GM15510 (cell line): Measurements from ENCODE around the gene STXBP6.

Source experiments
- POLR2A ChIP-seq: IDR thresholded peaks from 3 replicates; pipeline ENCODE4 v1.6.1; 2011; ENCODE audit warnings: borderline replicate concordance; ENCODE audit not compliant: insufficient read length; ENCODE audit errors: extremely low read depth

Gene STXBP6

DNA sequence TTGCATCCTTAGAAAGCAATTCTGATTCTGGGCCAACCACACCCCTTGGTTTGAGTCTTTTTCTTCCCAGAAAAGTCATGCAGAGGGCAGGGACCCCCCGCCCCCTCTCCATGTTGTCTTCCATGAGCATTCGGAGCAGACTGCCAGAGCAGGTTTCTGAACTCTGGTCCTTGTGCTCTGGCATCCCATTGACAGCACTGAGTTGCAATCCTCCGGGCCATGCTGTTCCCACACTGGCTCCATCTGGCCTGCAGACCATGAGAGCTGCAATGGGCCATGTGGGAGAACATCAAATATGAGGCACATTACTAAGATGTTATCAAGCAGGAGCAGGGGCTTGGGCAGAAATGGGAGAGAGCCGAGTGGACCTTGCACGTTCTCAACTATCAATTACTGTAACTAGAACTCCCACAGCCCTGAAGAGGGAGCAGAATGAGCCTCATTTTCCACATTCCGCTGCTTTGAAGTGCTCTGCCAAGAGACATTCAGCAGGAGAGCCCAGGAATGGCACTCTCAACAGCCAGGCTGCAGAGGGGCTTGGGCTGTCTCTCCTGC lies 157.4 kb downstream of the STXBP6 start:
- TF ChIP-seq POLR2A: no peak

DNA sequence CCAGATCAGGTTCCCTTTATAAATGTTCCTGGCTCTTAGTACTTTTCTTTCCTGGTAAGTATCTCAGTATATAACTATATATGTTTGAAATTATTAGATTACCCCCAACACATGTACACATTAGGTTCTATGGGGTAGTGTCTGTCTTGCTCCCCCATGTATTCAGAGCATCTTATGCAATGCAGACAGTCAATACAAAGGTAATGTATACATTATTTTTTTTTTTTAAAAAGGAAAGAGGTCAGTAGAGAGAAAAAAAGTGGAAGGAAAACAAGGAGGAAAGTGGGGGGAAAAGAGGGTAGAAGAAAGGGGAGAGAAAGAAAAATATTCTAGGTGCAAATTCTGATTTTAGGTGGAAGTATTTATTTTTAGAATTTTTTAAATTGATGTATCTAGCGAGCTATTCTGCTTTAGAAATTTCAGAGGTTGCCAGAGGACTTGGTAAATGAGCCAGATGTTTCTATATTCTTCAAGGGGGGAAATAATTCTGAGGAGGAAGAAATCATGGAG lies 157.9 kb downstream of the STXBP6 start:
- no peak for TF ChIP-seq POLR2A

DNA sequence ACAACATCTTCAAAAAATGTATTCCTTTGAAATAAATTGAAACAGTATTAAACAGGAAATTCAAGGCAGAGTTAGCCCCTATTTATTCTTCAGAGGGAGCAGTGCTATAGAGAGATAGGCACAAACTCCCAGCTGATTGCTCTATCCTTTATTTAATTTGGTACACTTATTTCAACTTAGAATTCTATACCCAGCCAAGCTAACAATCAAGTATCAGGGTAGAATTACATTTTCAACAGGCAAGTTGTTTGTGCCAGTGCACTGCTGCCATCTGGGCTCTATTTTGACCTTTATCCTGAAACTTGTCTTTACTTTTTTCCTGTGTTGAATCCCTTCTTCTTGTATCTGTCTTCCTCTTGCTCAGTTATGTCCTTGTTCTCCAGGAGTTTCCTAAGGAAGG lies 159.2 kb downstream of the STXBP6 start:
- TF ChIP-seq POLR2A: no peak

DNA sequence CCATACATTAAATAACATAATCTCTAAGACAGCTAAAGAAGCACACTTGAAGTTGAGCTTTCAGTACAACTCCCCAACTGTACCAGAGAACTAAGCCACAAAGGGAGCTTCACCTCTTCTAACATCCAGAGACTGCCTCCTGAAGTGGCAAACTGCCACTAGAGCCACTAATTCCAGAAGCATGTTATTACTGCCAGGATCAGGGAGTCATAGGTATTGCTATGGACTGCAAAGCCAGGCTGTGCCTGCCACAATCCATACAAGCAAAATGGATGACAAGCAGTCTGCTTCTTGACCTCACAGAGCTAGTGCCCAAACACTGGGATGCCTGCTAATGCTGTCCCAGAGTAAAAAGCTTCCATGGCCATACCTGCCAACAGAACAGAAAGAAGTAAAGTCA lies 160.1 kb downstream of the STXBP6 start:
- TF ChIP-seq POLR2A: no peak

DNA sequence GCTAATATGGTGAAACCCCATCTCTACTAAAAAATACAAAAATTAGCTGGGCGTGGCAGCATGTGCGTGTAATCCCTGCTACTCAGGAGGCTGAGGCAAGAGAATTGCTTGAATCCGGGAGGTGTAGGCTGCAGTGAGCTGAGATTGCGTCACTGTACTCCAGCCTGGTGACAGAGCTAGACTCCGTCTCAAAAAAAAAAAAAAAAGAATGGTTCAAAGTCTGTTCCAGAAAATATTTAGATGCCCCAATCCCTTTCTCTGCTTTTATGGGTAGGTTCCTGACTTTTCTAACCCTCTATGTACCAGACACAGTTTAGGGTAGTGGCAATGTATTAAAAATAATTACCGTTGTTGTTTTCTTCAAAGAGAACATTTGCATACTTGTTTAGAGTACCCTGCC lies 161.4 kb downstream of the STXBP6 start:
- no peak for TF ChIP-seq POLR2A

DNA sequence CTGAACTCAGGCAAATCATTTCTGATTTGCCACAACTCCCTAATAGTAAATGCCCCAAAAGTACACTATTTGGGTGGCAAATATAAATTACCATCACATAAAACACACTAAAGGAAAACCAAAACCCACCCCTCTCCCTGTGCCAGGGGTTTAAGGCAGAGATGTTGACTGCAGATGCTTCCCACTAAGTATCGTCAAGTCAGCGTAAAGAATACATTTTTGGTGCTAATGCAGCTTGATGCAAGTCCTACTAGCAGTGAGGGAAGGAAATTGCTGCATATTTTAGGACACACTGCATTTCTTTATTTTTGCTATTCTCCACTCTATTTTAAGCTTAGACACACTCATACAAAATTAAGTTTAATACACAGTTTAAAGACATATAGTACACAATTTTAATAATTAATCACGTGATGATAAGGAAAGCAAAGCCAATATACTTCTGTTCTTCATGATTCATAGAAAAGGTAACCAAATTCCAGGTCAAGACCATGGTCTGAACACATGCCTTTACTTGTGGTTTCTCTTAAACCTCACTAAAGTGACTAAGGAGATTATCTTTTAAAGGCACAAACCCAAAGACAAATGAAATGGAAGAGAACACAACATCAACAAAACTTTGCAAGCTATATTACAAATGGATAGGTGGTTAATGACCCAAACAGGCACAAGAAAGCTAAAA lies 162.2 kb downstream of the STXBP6 start:
- no peak for TF ChIP-seq POLR2A

DNA sequence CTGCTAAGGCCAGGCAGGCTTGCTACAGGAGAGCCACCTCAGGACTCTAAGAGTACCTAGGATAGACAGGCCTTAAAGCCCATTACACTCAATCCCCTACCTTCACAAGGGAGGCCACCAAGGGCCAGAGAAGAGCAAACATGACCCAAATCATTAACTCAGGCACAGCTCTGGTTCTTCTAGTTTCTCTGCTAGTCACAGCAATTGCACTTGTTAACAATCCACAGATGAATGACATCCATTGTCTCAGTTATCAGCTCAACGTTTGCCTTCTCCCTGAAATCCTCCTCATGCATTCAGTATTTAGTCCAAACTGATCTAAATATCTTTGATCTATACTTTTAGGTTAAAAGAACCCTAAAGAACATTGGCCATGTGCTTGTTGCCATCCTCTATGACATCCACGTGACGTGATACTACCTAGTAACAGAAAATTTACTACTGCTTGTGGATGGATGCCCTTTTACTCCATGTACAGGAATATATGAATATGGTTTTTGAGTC lies 164.5 kb downstream of the STXBP6 start:
- TF ChIP-seq POLR2A: no peak

DNA sequence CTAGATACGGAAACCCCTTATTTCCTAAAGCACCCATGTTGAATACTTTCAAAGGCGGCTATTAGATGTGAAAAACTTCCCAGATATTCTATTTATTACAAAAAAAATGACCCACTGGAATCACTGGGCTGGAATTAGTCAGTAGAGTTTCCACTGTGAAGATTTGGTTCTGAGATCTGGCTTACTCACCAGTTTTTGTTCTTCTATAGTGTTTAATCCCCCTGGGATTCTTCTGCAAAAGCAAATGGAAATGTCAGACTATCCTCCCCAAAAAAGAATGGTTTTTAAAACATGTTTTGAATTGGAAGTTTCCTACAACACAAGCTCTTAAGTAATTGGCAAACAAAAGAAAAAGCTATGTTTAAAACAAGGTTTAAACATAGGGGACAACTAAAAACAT lies 166.4 kb downstream of the STXBP6 start:
- TF ChIP-seq POLR2A: no peak

DNA sequence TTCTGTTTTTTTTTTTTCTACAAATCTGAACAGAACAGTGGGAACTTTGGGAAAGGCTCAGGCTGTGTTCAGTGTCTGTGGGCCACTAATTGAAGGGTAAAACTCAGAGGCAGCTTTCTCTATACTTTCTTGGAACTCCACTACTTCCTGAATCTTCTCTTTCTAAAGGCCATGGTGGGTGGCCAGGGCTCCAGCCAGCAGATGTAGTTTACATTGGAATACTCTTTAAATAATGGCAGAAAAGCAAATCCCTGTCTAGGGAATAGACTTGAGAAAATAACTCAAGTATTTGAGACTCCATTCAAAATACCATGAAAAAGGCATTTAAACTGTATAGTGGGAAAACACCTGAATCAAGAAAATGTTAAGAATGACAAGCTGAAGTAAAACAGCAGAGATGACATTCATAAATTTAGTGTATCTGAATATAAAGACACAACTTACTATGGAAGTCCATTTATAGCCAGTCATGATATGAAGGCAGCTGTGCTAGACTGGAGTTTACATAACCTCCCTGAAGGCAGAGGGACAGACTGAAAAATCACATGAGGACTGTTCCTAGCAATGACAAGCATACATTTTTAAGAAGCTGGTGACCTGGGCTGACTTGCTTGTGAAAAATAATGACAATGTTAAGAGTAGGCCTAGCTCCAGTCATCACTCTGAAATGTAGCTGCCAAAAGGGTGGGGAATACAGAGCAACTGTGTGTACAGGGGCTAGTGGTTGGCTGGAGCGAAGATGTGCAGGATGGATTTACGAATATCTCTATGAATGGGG lies 168.6 kb downstream of the STXBP6 start:
- TF ChIP-seq POLR2A: no peak

DNA sequence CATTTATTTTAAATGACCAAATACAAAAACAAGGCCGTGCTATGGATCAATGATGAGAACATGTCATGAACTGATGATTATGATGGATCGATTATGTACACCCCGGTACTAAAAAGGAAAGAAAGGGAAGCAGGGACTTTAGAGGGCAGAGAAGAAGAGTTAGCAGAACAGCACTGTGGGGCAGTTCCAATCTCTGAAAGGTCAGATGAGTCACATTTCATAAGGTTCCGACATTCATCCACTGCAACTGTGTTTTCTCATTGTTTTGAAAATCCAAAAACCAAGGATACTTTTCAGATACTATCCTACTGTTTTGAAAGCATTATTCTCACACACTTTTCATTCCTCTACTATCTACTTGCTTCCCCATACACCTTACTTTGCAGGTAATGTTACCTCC lies 169.3 kb downstream of the STXBP6 start:
- TF ChIP-seq POLR2A: no peak

DNA sequence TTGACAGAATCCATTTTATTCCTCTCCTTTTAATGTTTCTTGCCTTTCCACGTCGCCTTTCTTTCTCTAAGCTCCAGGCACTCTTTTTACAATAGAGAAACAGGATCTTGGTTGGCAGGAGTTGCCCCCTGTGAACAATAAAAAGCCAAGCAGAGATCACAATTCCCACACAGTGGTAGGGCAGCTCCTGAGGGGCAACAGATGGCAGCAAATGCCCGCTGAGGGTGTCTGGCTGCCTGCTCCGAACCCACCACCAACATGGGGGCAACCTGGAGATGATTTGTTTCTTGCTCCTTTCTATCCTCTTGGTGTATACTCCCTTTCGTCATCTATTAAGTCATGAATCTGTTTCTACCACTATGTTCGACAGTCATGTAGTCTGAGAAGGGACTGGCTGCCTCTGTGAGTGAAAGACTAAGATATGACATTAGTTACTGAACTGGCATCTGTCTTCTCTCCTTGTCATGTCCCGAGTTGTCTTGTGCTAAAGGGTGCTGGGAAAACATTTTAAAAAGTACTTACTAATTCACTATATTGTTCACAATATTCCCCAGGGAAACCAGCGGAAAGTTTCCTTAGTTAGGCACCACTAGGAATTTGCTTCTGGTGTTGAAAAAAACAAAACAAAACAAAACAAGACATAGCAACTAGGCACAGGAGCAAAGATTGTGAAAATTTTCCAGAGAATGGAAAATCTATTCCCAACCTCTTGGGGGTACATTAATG lies 170.1 kb downstream of the STXBP6 start:
- no peak for TF ChIP-seq POLR2A

DNA sequence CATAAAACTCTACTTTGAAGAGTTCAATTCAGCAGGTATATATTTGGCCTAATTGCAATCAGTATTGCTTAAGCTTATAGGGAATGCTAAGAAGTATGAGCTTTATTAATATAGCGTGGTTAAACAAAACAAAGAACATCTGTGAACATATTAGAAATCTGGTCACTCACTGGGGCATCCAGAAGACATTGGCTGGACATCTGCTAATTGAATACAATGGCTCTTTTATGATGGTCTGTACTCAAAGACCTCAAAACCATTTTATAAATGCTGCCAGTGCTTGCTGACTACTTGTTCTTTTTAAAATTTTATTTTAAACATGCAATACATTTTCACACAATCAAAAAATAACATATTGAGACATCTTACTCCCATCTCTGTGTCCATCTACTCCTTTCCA lies 173.0 kb downstream of the STXBP6 start:
- no peak for TF ChIP-seq POLR2A

DNA sequence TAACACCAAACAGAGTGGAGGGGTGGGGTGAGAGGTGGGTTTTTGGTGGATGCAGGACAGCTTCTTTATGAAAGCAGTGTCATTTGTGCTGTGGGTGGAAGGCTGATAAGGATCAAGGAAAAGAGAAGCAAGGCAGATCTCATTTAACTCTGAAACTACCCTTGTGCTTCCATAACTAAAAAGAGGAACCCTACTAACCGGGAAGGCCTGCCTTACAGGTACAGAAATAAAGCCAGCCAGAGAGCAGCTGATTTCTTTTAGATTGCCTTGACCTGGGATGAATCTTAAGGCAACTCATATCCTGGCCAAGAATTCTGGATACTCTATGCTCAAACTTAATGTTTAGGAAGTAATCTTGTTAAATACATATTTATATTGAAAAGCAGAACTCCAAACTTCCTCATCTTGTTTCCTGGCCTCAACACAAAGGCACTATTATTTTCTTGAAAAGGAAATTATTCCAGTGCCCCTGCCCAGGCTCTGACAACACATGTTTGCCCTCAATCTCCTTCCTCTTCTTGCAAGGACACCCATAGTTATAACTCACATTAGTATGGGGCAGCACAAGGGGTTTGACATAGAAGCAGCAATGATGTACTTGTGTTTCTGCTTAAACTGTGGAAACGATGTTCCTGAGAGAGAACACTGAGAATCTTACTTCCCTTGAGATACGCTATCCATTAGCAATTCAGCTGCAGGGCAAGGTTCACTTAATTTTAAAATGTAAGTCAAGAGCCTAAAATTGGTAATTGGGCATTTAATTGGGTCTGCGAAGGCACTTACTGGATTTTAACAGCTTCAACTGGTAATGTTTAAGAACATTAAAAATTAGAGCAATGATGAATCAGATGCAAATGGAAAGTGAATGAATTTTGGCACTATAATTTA lies 173.7 kb downstream of the STXBP6 start:
- no peak for TF ChIP-seq POLR2A
